Mammary epithelial cell (primary cell): Measurements from ENCODE around the gene IFT172.

Experiments used
- CTCF ChIP-seq, 2 donors: IDR thresholded peaks in 1 of 2; conservative IDR thresholded peaks in 1 of 2; 2 replicates each; pipeline ENCODE4 v1.5.1; 2011 to 2012; ENCODE audit warnings: inconsistent platforms in 2 of 2, low read length in 2 of 2, mild to moderate bottlenecking in 2 of 2, control low read depth in 1 of 2, low read depth in 1 of 2; ENCODE audit not compliant: insufficient read depth in 1 of 2; ENCODE audit errors: extremely low read depth in 1 of 2
- EZH2 ChIP-seq: IDR thresholded peaks from 2 replicates; pipeline ENCODE4 v1.6.1; 2012; ENCODE audit warnings: low read length, inconsistent platforms, borderline replicate concordance

GRCh38 chr2:27485496-27485895, 4.0 kb downstream of the IFT172 start:
- TF ChIP-seq CTCF (conservative IDR thresholded peaks at IDR 0.05 in 1 of 2, IDR thresholded peaks at IDR 0.05 in 1 of 2; ENCODE audit: extremely low read depth in 1 of 2, insufficient read depth in 1 of 2, low read depth in 1 of 2, low read length in 2 of 2) (no peak), EZH2 (no peak)
